ENCODE results near the gene MYO1A. TPM values are rescaled to one million over a fixed set of nuclear protein-coding genes. Genes with fewer than 3 reads are reported as not detected.
"Not testable (repeated sequence)": the region's sequence is repeated elsewhere in the genome, so short reads cannot be mapped to it uniquely, and the experiment has no call there.

Gene MYO1A
- total and polyA plus RNA-seq, 4 donors: 0.03 to 0.28 (median 0.08) TPM; not detected in 1

GRCh38 chr12:57025196-57025595 is 24.7 kb downstream of the MYO1A start:
- TF ChIP-seq NR2F2 (IDR thresholded peaks at IDR 0.05) (no peak), RAD21 (IDR thresholded peaks at IDR 0.05) (no peak), JUND (IDR thresholded peaks at IDR 0.05) (no peak), ATF3 (IDR thresholded peaks at IDR 0.05) (no peak), REST (IDR thresholded peaks at IDR 0.05) (no peak), ZBTB33 (IDR thresholded peaks at IDR 0.05) (no peak), CTCF (IDR thresholded peaks at IDR 0.05; ENCODE audit: low read depth, low read length, missing input control) (no peak), HNF4G (IDR thresholded peaks at IDR 0.05) (no peak), HNF4A (conservative IDR thresholded peaks at IDR 0.05) (no peak), TAF1 (conservative IDR thresholded peaks at IDR 0.05) (no peak), YY1 (IDR thresholded peaks at IDR 0.05) (no peak), EGR1 (IDR thresholded peaks at IDR 0.05; ENCODE audit: low read depth in 2 of 2) (no peak)
- Histone ChIP-seq H3K27me3 (ENCODE audit: control insufficient read depth in 4 of 4, insufficient read depth in 4 of 4, low read length in 3 of 4) (no peaks in the 10 kb centered on the region), H3K4me1 (ENCODE audit: control insufficient read depth in 4 of 4, insufficient read depth in 4 of 4, low read length in 3 of 4) (no peaks in the 10 kb centered on the region)

GRCh38 chr12:57022324-57022723 is 27.6 kb downstream of the MYO1A start:
- H3K4me3 ChIP-seq (ENCODE audit: low read depth in 1 of 3, low read length in 3 of 3); H3K9me3 ChIP-seq (ENCODE audit: control insufficient read depth in 4 of 4, low read length in 3 of 4); H3K4me1 ChIP-seq (ENCODE audit: control insufficient read depth in 4 of 4, insufficient read depth in 4 of 4, low read length in 3 of 4); H3K27ac ChIP-seq (ENCODE audit: low read depth in 1 of 2, low read length in 2 of 2); H3K27me3 ChIP-seq (ENCODE audit: control insufficient read depth in 4 of 4, insufficient read depth in 4 of 4, low read length in 3 of 4); H3K36me3 ChIP-seq (ENCODE audit: control insufficient read depth in 4 of 4, insufficient read depth in 3 of 4, low read depth in 1 of 4, low read length in 3 of 4); H3K9ac ChIP-seq (ENCODE audit: low read depth in 1 of 2, low read length in 2 of 2); DNase-seq (ENCODE audit: low spot score): not testable (repeated sequence)
- 92% methylated on average over 5 of the region's 5 CpGs for WGBS

More at GRCh38 chr12:57025196-57025595, 24.7 kb downstream of the MYO1A start:
- H3K36me3 ChIP-seq (ENCODE audit: control insufficient read depth in 4 of 4, insufficient read depth in 3 of 4, low read depth in 1 of 4, low read length in 3 of 4): no peaks in the 10 kb centered on the region
- 85% methylated on average over 2 of the region's 2 CpGs for WGBS
- no peak for DNase-seq (ENCODE audit: low spot score)
- no peaks in the 10 kb centered on the region for H3K9me3 ChIP-seq (ENCODE audit: control insufficient read depth in 4 of 4, low read length in 3 of 4)
- no peak overlapping the region for H3K4me3 ChIP-seq (ENCODE audit: low read depth in 1 of 3, low read length in 3 of 3)
- no peak overlapping the region for H3K9ac ChIP-seq (ENCODE audit: low read depth in 1 of 2, low read length in 2 of 2)
- no peak overlapping the region for H3K27ac ChIP-seq (ENCODE audit: low read depth in 1 of 2, low read length in 2 of 2)
